Cerebellar nuclear complex (tissue), 1 donor: ENCODE data around the gene JCAD.
"Not testable (repeated sequence)": the region's sequence is repeated elsewhere in the genome, so short reads cannot be mapped to it uniquely, and the experiment has no call there.

Experiments used
- DNase-seq, 2 experiments: peaks; one replicate each; lab custom pipeline; 2025; lab: John Stamatoyannopoulos, UW

Gene JCAD

GRCh38 chr10:30059209-30060107 is at the start of gene JCAD:
Gene JCAD, minus strand, starts transcription at chr10:30059586. Its CDS starts 11,774 bp downstream, at chr10:30047812.
- DNase-seq = no peak

- DNase-seq = no peak
These were observed 47.6 kb upstream of the JCAD start for GRCh38 chr10:30106987-30107386.

- DNase-seq = no peak
These were observed 44.4 kb upstream of the JCAD start for GRCh38 chr10:30103595-30104320.

GRCh38 chr10:30099706-30100105 is 40.3 kb upstream of the JCAD start:
- not testable (repeated sequence) for DNase-seq

GRCh38 chr10:30099101-30099500 is 39.7 kb upstream of the JCAD start:
- DNase-seq = no peak

GRCh38 chr10:30098629-30099028 is 39.2 kb upstream of the JCAD start:
- no peak for DNase-seq

- no peak for DNase-seq
These were observed 37.2 kb upstream of the JCAD start for GRCh38 chr10:30096564-30096963.

GRCh38 chr10:30095631-30096422 is 36.4 kb upstream of the JCAD start:
- no peak for DNase-seq

- no peak for DNase-seq
These were observed 35.2 kb upstream of the JCAD start for GRCh38 chr10:30094601-30095000.

- DNase-seq = no peak
These were observed 34.0 kb upstream of the JCAD start for GRCh38 chr10:30093303-30093950.

GRCh38 chr10:30092151-30092790 is 32.9 kb upstream of the JCAD start:
- no peak for DNase-seq

- no peak for DNase-seq
These were observed 31.8 kb upstream of the JCAD start for GRCh38 chr10:30091136-30091535.

- DNase-seq = no peak
These were observed 28.8 kb upstream of the JCAD start for GRCh38 chr10:30088178-30088577.

- DNase-seq = no peak
These were observed 24.5 kb upstream of the JCAD start for GRCh38 chr10:30083934-30084333.

GRCh38 chr10:30081182-30081581 is 21.8 kb upstream of the JCAD start:
- no peak for DNase-seq

GRCh38 chr10:30080161-30080560 is 20.8 kb upstream of the JCAD start:
- DNase-seq = no peak

- DNase-seq = no peak
These were observed 20.0 kb upstream of the JCAD start for GRCh38 chr10:30079408-30079807.

GRCh38 chr10:30075481-30075880 is 16.1 kb upstream of the JCAD start:
- no peak for DNase-seq

GRCh38 chr10:30074933-30075332 is 15.5 kb upstream of the JCAD start:
- no peak for DNase-seq

- no peak for DNase-seq
These were observed 14.7 kb upstream of the JCAD start for GRCh38 chr10:30074090-30074489.

GRCh38 chr10:30073767-30074060 is 14.3 kb upstream of the JCAD start:
- DNase-seq = no peak
